Transverse colon (tissue), 4 donors: ENCODE results near the gene FAM120B. TPM values are rescaled to one million over a fixed set of nuclear protein-coding genes. Genes with fewer than 3 reads are reported as not detected.

Experiments used
- DNase-seq: peaks from one replicate; pipeline ENCODE4 v3.0.0-alpha.2; 2019
- H3K27ac ChIP-seq, 4 donors: fragments of 200-600 bp; sonication (generic); 2 replicates each; pipeline ENCODE4 v1.5.1; 2016 to 2018; ENCODE audit warnings: inconsistent platforms in 4 of 4
- H3K27me3 ChIP-seq: fragments of 200-600 bp; sonication (generic); 2 replicates; pipeline ENCODE4 v1.5.1; 2017; ENCODE audit warnings: inconsistent platforms
- H3K36me3 ChIP-seq, 4 donors: fragments of 200-600 bp; sonication (generic); 2 replicates each; pipeline ENCODE4 v1.5.1; 2017 to 2019; ENCODE audit warnings: inconsistent platforms in 4 of 4
- H3K4me1 ChIP-seq, 4 donors: fragments of 200-600 bp; sonication (generic); 2 replicates each; pipeline ENCODE4 v1.5.1; 2017 to 2020; ENCODE audit warnings: inconsistent platforms in 4 of 4
- H3K4me3 ChIP-seq, 4 donors: fragments of 200-600 bp; sonication (generic); 1 replicate in 1 of 4; 2 replicates in 3 of 4; pipeline versions ENCODE4 v1.5.1 to v1.6.1; 2017 to 2019; ENCODE audit warnings: inconsistent platforms in 4 of 4
- H3K9me3 ChIP-seq, 2 donors: fragments of 200-600 bp; sonication (generic); 2 replicates each; pipeline ENCODE4 v1.5.1; 2017 to 2019; ENCODE audit warnings: inconsistent platforms in 2 of 2
- CTCF ChIP-seq, 5 experiments: fragments of 200-600 bp in 3 of 5; fragments of 450-650 bp in 2 of 5; sonication (generic) in 3 of 5; IDR thresholded peaks; 1 replicate in 2 of 5; 2 replicates in 3 of 5; pipeline ENCODE4 v1.5.1; 2016 to 2017; ENCODE audit warnings: antibody characterized with exemption in 5 of 5, inconsistent platforms in 3 of 5, mild to moderate bottlenecking in 2 of 5, moderate library complexity in 1 of 5
- EP300 ChIP-seq: sonication (generic); formaldehyde crosslinking; IDR thresholded peaks from one replicate; pipeline ENCODE4 v1.6.1; 2017; ENCODE audit warnings: antibody characterized with exemption, low read depth
- POLR2A ChIP-seq: fragments of 450-650 bp; IDR thresholded peaks from one replicate; pipeline ENCODE4 v1.6.1; 2016; ENCODE audit warnings: antibody characterized with exemption, mild to moderate bottlenecking, moderate library complexity
- POLR2AphosphoS5 ChIP-seq, 3 donors: sonication (generic); formaldehyde crosslinking; IDR thresholded peaks; one replicate each; pipeline ENCODE4 v1.6.1; 2016; ENCODE audit warnings: antibody characterized with exemption in 3 of 3
- WGBS, 2 donors: methylation state at CpG; one replicate each; pipeline ENCODE4 v1.1.5; 2018; ENCODE audit warnings: low coverage in 1 of 2; 5-methylcytosine and 5-hydroxymethylcytosine counted together
- in situ Hi-C, 4 donors: fragments of 200-750 bp; cut with MboI; loops; one replicate each; pipeline versions ENCODE4 v1.15.0 to v1.15.1; 2017; ENCODE audit warnings: low sequenced_read_pairs in 3 of 4, low pct_ligation_motif_present in 1 of 4, low pct_unique_long_range_greater_than_20kb in 1 of 4
- intact Hi-C: fragments of 100-400 bp; cut with DNase I; formaldehyde crosslinking; loops from one replicate; pipeline ENCODE4 v1.15.1; 2023; ENCODE audit warnings: low total_unique reads
- total RNA-seq, 4 donors: library from RNA; depleted of rRNA; stranded (reverse); fragments of >200 nt; gene quantifications; one replicate each; pipeline ENCODE4 v1.1.0, GENCODE V29; 2016

The FAM120B gene
- total RNA-seq, 4 donors from 2014 or later, result 24.7 to 35.9 (median 26.7) TPM

- H3K4me3 ChIP-seq, result peak overlapping the region in 1 of 4 donors; percentile 72
- WGBS, 2 donors, result 33 to 37% methylated on average over 7 to 26 of the region's 26 CpGs
- TF ChIP-seq EP300 (no peak), CTCF (IDR thresholded peaks at IDR 0.05) (no peak), POLR2AphosphoS5 (IDR thresholded peaks at IDR 0.05) (peak; percentile 21 to 75 (median 41))
- H3K27me3 ChIP-seq, result peaks cover 41% of the 10 kb centered on the region
- DNase-seq, result peak; percentile 51
- intact Hi-C loops, result no loop called here
- H3K36me3 ChIP-seq, result no peaks in the 10 kb centered on the region
- H3K27ac ChIP-seq, result peak overlapping the region; percentile 74 to 86 (median 85)
- H3K9me3 ChIP-seq, result no peaks in the 10 kb centered on the region
- peaks cover 9 to 37% (median 28%) of the 10 kb centered on the region in 4 donors for H3K4me1 ChIP-seq
- in situ Hi-C loops, result no loop called here
These were observed 20.2 kb upstream of the FAM120B start for GRCh38 chr6:170286246-170286933.

- no peaks in the 10 kb centered on the region for H3K9me3 ChIP-seq
- WGBS, 2 donors, result 60% methylated on average over 1 to 2 of the region's 2 CpGs
- intact Hi-C loops, result no loop called here
- in situ Hi-C loops, result no loop called here
- H3K4me1 ChIP-seq, result peaks cover 9 to 43% (median 33%) of the 10 kb centered on the region in 4 donors
- H3K4me3 ChIP-seq, result peak overlapping the region in 1 of 4 donors; percentile 72
- TF ChIP-seq POLR2A (no peak), EP300 (no peak), POLR2AphosphoS5 (IDR thresholded peaks at IDR 0.05) (no peak), CTCF (IDR thresholded peaks at IDR 0.05) (no peak)
- DNase-seq, result no peak
- peaks cover 46% of the 10 kb centered on the region for H3K27me3 ChIP-seq
- H3K27ac ChIP-seq, result peak overlapping the region; percentile 74 to 86 (median 85)
- H3K36me3 ChIP-seq, result no peaks in the 10 kb centered on the region
These were observed 19.7 kb upstream of the FAM120B start for GRCh38 chr6:170286934-170287265.

GRCh38 chr6:170287371-170287876 lies 19.1 kb upstream of the FAM120B start:
- H3K4me1 ChIP-seq, result peaks cover 9 to 48% (median 38%) of the 10 kb centered on the region in 4 donors
- peaks cover 51% of the 10 kb centered on the region for H3K27me3 ChIP-seq
- 40 to 73% methylated on average over 1 to 12 of the region's 12 CpGs for WGBS, 2 donors
- no peak for TF ChIP-seq POLR2A
- TF ChIP-seq POLR2AphosphoS5 (IDR thresholded peaks at IDR 0.05), result no peak
- TF ChIP-seq CTCF (IDR thresholded peaks at IDR 0.05), result no peak
- no peak for TF ChIP-seq EP300
- H3K27ac ChIP-seq, result peak overlapping the region; percentile 74 to 86 (median 85)
- no peak for DNase-seq
- intact Hi-C loops, result no loop called here
- H3K36me3 ChIP-seq, result no peaks in the 10 kb centered on the region
- peak overlapping the region in 1 of 4 donors; percentile 72 for H3K4me3 ChIP-seq
- no peaks in the 10 kb centered on the region for H3K9me3 ChIP-seq
- in situ Hi-C loops, result no loop called here

GRCh38 chr6:170288091-170288631 lies 18.4 kb upstream of the FAM120B start:
- in situ Hi-C loops (no loop called here), intact Hi-C loops (no loop called here)
- 80% methylated on average over 31 of the region's 33 CpGs; no CpG with 5 or more reads in 1 of the 2 donors for WGBS, 2 donors
- TF ChIP-seq POLR2A, result no peak
- TF ChIP-seq EP300, result no peak
- TF ChIP-seq POLR2AphosphoS5 (IDR thresholded peaks at IDR 0.05), result no peak
- no peak for TF ChIP-seq CTCF (IDR thresholded peaks at IDR 0.05)
- Histone ChIP-seq H3K4me3 (peak overlapping the region in 2 of 4 donors; percentile 69 to 72), H3K27me3 (peaks cover 58% of the 10 kb centered on the region), H3K9me3 (no peaks in the 10 kb centered on the region), H3K36me3 (no peaks in the 10 kb centered on the region), H3K4me1 (peaks cover 9 to 55% (median 45%) of the 10 kb centered on the region in 4 donors), H3K27ac (peak overlapping the region; percentile 74 to 86 (median 85))
- no peak for DNase-seq
